H9 (cell line): Measurements from ENCODE around the gene CACNA2D4. TPM values are rescaled to one million over a fixed set of nuclear protein-coding genes. Genes with fewer than 3 reads are reported as not detected.

ENCODE experiments used
- DNase-seq: peaks from one replicate; pipeline ENCODE4 v3.0.0-alpha.2; 2017
- H2AFZ ChIP-seq: one replicate; pipeline ENCODE4 v1.6.1; 2013; ENCODE audit warnings: mild to moderate bottlenecking, low read length, control low read depth, moderate library complexity
- H2AK5ac ChIP-seq: 2 replicates; pipeline ENCODE4 v1.6.1; 2013; ENCODE audit warnings: low read length, control low read depth, mixed read lengths; ENCODE audit not compliant: insufficient read length
- H2BK120ac ChIP-seq: one replicate; pipeline ENCODE4 v1.6.1; 2013; ENCODE audit warnings: low read depth, mild to moderate bottlenecking, low read length, control low read depth, inconsistent platforms; ENCODE audit not compliant: poor library complexity, severe bottlenecking
- H2BK12ac ChIP-seq: 2 replicates; pipeline ENCODE4 v1.6.1; 2013; ENCODE audit warnings: low read length, control low read depth, mixed read lengths, low read depth; ENCODE audit not compliant: insufficient read length
- H2BK15ac ChIP-seq: 2 replicates; pipeline ENCODE4 v1.6.1; 2013; ENCODE audit warnings: low read depth, low read length, control low read depth
- H2BK20ac ChIP-seq: one replicate; pipeline ENCODE4 v1.6.1; 2013; ENCODE audit warnings: low read depth, mild to moderate bottlenecking, low read length, control low read depth, inconsistent platforms; ENCODE audit not compliant: poor library complexity, severe bottlenecking
- H2BK5ac ChIP-seq: 2 replicates; pipeline ENCODE4 v1.6.1; 2013; ENCODE audit warnings: low read length, control low read depth, mixed read lengths; ENCODE audit not compliant: insufficient read length
- H3K14ac ChIP-seq: 2 replicates; pipeline ENCODE4 v1.6.1; 2013; ENCODE audit warnings: low read length, control low read depth; ENCODE audit not compliant: insufficient read depth
- H3K18ac ChIP-seq: 2 replicates; pipeline ENCODE4 v1.6.1; 2013; ENCODE audit warnings: low read depth, mild to moderate bottlenecking, mixed read lengths, low read length, control low read depth; ENCODE audit not compliant: insufficient read length
- H3K23ac ChIP-seq: 2 replicates; pipeline ENCODE4 v1.6.1; 2013; ENCODE audit warnings: low read length, control low read depth, mixed read lengths, low read depth; ENCODE audit not compliant: insufficient read length
- H3K23me2 ChIP-seq: 2 replicates; pipeline ENCODE4 v1.6.1; 2013; ENCODE audit warnings: low read depth, mild to moderate bottlenecking, mixed read lengths, low read length, control low read depth; ENCODE audit not compliant: insufficient read length, poor library complexity, severe bottlenecking
- H3K27ac ChIP-seq: 2 replicates; pipeline ENCODE4 v1.5.1; 2013; ENCODE audit warnings: low read length, control low read depth, mixed read lengths, low read depth; ENCODE audit not compliant: insufficient read length
- H3K27me3 ChIP-seq: 2 replicates; pipeline ENCODE4 v1.6.1; 2013; ENCODE audit warnings: low read length, control low read depth, inconsistent platforms; ENCODE audit not compliant: insufficient read depth
- H3K4ac ChIP-seq: 2 replicates; pipeline ENCODE4 v1.6.1; 2013; ENCODE audit warnings: low read depth, mild to moderate bottlenecking, control low read depth, inconsistent platforms, low read length, moderate library complexity
- H3K4me1 ChIP-seq: 2 replicates; pipeline ENCODE4 v1.6.1; 2013; ENCODE audit warnings: low read length, control low read depth, inconsistent platforms; ENCODE audit not compliant: insufficient read depth
- H3K4me2 ChIP-seq: 2 replicates; pipeline ENCODE4 v1.6.1; 2013; ENCODE audit warnings: low read length, control low read depth, mixed read lengths; ENCODE audit not compliant: insufficient read length, insufficient read depth
- H3K56ac ChIP-seq: 2 replicates; pipeline ENCODE4 v1.6.1; 2013; ENCODE audit warnings: low read depth, mild to moderate bottlenecking, mixed read lengths, low read length, control low read depth; ENCODE audit not compliant: insufficient read length
- H3K79me1 ChIP-seq: 2 replicates; pipeline ENCODE4 v1.6.1; 2013; ENCODE audit warnings: low read depth, mild to moderate bottlenecking, moderate library complexity, low read length, control low read depth, inconsistent platforms; ENCODE audit not compliant: insufficient read depth, poor library complexity, severe bottlenecking
- H3K79me2 ChIP-seq: 2 replicates; pipeline ENCODE4 v1.6.1; 2013; ENCODE audit warnings: low read length, control low read depth, inconsistent platforms; ENCODE audit not compliant: insufficient read depth
- H3K9ac ChIP-seq: 2 replicates; pipeline ENCODE4 v1.6.1; 2013; ENCODE audit warnings: low read length, control low read depth, mixed read lengths; ENCODE audit not compliant: insufficient read length; ENCODE audit errors: extremely low read depth
- H3K9me3 ChIP-seq: one replicate; pipeline ENCODE4 v1.6.1; 2013; ENCODE audit warnings: low read depth, low read length, inconsistent platforms; ENCODE audit not compliant: control insufficient read depth
- H3T11ph ChIP-seq: one replicate; pipeline ENCODE4 v1.6.1; 2013; ENCODE audit warnings: mild to moderate bottlenecking, low read length, control low read depth, inconsistent platforms
- H4K20me1 ChIP-seq: one replicate; pipeline ENCODE4 v1.6.1; 2013; ENCODE audit not compliant: control insufficient read depth, insufficient read length, insufficient read depth
- H4K5ac ChIP-seq: 2 replicates; pipeline ENCODE4 v1.6.1; 2013; ENCODE audit warnings: low read depth, mild to moderate bottlenecking, mixed read lengths, low read length, control low read depth; ENCODE audit not compliant: insufficient read length
- H4K8ac ChIP-seq: replicated peaks from 2 replicates; pipeline ENCODE4 v1.6.1; 2013; ENCODE audit warnings: low read length, control low read depth, mixed read lengths, low read depth; ENCODE audit not compliant: insufficient read length
- H4K91ac ChIP-seq: 2 replicates; pipeline ENCODE4 v1.6.1; 2013; ENCODE audit warnings: low read depth, mild to moderate bottlenecking, moderate library complexity, mixed read lengths, low read length, control low read depth; ENCODE audit not compliant: insufficient read length
- H3K27ac Mint-ChIP-seq, 3 experiments: 2 replicates in 2 of 3; 3 replicates in 1 of 3; pipeline ENCODE4 v1.8.0; 2020 to 2021; ENCODE audit warnings: mixed read lengths in 3 of 3, mild to moderate bottlenecking in 1 of 3, moderate library complexity in 1 of 3
- H3K27me3 Mint-ChIP-seq: 2 replicates; pipeline ENCODE4 v1.8.0; 2021; ENCODE audit warnings: low read depth, mild to moderate bottlenecking, moderate library complexity, mixed read lengths
- H3K36me3 Mint-ChIP-seq, 3 experiments: 2 replicates in 2 of 3; 3 replicates in 1 of 3; pipeline ENCODE4 v1.8.0; 2020 to 2021; ENCODE audit warnings: low read depth in 3 of 3, mixed read lengths in 3 of 3; ENCODE audit not compliant: insufficient read depth in 1 of 3
- H3K4me1 Mint-ChIP-seq, 2 experiments: 2 replicates each; pipeline ENCODE4 v1.8.0; 2020; ENCODE audit warnings: mixed read lengths in 2 of 2
- H3K4me3 Mint-ChIP-seq, 2 experiments: 2 replicates in 1 of 2; 3 replicates in 1 of 2; pipeline ENCODE4 v1.8.0; 2020 to 2021; ENCODE audit warnings: mild to moderate bottlenecking in 2 of 2, mixed read lengths in 2 of 2, moderate library complexity in 1 of 2
- H3K9me3 Mint-ChIP-seq, 2 experiments: 2 replicates in 1 of 2; 3 replicates in 1 of 2; pipeline ENCODE4 v1.8.0; 2020; ENCODE audit warnings: mild to moderate bottlenecking in 2 of 2, mixed read lengths in 2 of 2, moderate library complexity in 1 of 2
- whole genome bisulfite sequencing: extraction: QIAGEN DNeasy Blood & Tissue Kit; methylation state at CpG from one replicate; pipeline ENCODE4 v1.1.7; 2013; ENCODE audit warnings: missing lambda C conversion rate, low lambda C conversion rate, mixed read lengths; ENCODE audit not compliant: insufficient read length; ENCODE audit errors: extremely low coverage; 5-methylcytosine and 5-hydroxymethylcytosine counted together
- total RNA-seq: library from RNA; stranded (reverse); gene quantifications from 2 replicates; pipeline ENCODE4 v1.2.1, GENCODE V29; 2021
- TF ChIP-seq, protein P1 (sequence below): fragments of 200-600 bp; sonication (generic); conservative IDR thresholded peaks from 3 replicates; pipeline ENCODE4 v1.8.0; 2021; ENCODE audit warnings: antibody characterized with exemption, mild to moderate bottlenecking

The CACNA2D4 gene
- total RNA-seq, 1 experiment from 2014 or later, result 0.79 TPM

GRCh38 chr12:1841586-1842182 lies 76.8 kb downstream of the CACNA2D4 start:
- no peak overlapping the region for H4K5ac ChIP-seq
- no peaks in the 10 kb centered on the region for H3K9me3 ChIP-seq
- DNase-seq, result no peak
- H3K18ac ChIP-seq, result no peak overlapping the region
- H2BK5ac ChIP-seq, result no peak overlapping the region
- no peaks in the 10 kb centered on the region for H3K79me1 ChIP-seq
- no peak overlapping the region for H3K27ac ChIP-seq
- no peak overlapping the region for H3K56ac ChIP-seq
- H3K9me3 Mint-ChIP-seq, result no peaks in the 10 kb centered on the region
- H3K23ac ChIP-seq, result no peak overlapping the region
- H3K36me3 Mint-ChIP-seq, result no peaks in the 10 kb centered on the region
- H3K27ac Mint-ChIP-seq, result peak overlapping the region in 2 of 3 experiments; percentile 73 to 90; a peak in 5 of 7 replicates
- no peak overlapping the region for H2BK12ac ChIP-seq
- no peak overlapping the region for H4K8ac ChIP-seq
- no peak overlapping the region for H2BK15ac ChIP-seq
- no peak overlapping the region for H2BK120ac ChIP-seq
- no peak overlapping the region for H3K4ac ChIP-seq
- H3K4me2 ChIP-seq, result no peak overlapping the region
- H4K20me1 ChIP-seq, result no peaks in the 10 kb centered on the region
- H3K23me2 ChIP-seq, result no peaks in the 10 kb centered on the region
- no peak overlapping the region for H4K91ac ChIP-seq
- no peak overlapping the region for H2AFZ ChIP-seq
- H3K27me3 ChIP-seq, result no peaks in the 10 kb centered on the region
- WGBS, result no CpG with 5 or more reads among the region's 13 CpGs
- TF ChIP-seq, protein P1, sequence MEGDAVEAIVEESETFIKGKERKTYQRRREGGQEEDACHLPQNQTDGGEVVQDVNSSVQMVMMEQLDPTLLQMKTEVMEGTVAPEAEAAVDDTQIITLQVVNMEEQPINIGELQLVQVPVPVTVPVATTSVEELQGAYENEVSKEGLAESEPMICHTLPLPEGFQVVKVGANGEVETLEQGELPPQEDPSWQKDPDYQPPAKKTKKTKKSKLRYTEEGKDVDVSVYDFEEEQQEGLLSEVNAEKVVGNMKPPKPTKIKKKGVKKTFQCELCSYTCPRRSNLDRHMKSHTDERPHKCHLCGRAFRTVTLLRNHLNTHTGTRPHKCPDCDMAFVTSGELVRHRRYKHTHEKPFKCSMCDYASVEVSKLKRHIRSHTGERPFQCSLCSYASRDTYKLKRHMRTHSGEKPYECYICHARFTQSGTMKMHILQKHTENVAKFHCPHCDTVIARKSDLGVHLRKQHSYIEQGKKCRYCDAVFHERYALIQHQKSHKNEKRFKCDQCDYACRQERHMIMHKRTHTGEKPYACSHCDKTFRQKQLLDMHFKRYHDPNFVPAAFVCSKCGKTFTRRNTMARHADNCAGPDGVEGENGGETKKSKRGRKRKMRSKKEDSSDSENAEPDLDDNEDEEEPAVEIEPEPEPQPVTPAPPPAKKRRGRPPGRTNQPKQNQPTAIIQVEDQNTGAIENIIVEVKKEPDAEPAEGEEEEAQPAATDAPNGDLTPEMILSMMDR, result no peak
- no peak overlapping the region for H3K4me3 Mint-ChIP-seq
- H3K79me2 ChIP-seq, result no peaks in the 10 kb centered on the region
- peaks cover 30 to 58% of the 10 kb centered on the region in 2 experiments for H3K4me1 Mint-ChIP-seq
- no peak overlapping the region for H2BK20ac ChIP-seq
- H3K9ac ChIP-seq, result no peak overlapping the region
- no peak overlapping the region for H3T11ph ChIP-seq
- H3K4me1 ChIP-seq, result peaks cover 6% of the 10 kb centered on the region; the same call in 1 of the 2 replicates
- no peak overlapping the region for H2AK5ac ChIP-seq
- no peak overlapping the region; the same call in 1 of the 2 replicates for H3K14ac ChIP-seq
- H3K27me3 Mint-ChIP-seq, result peaks cover 11% of the 10 kb centered on the region
